GM23338 (cell line): ENCODE results near the gene ENDOV. TPM values are rescaled to one million over a fixed set of nuclear protein-coding genes. Genes with fewer than 3 reads are reported as not detected.

Source experiments
- ATAC-seq: fragments of 200-7000 bp; cut with Tn5 transposase; 3 replicates; pipeline ENCODE4 v1.9.1; 2020
- DNase-seq: peaks from one replicate; pipeline ENCODE4 v3.0.0-alpha.2; 2015; ENCODE audit warnings: low spot score
- H2AFZ ChIP-seq: fragments of 200-600 bp; sonication (generic); 2 replicates; pipeline ENCODE4 v1.8.0; 2016; ENCODE audit warnings: antibody characterized with exemption, mild to moderate bottlenecking, moderate library complexity
- H3F3A ChIP-seq: fragments of 200-600 bp; sonication (generic); replicated peaks from 2 replicates; pipeline ENCODE4 v1.8.0; 2017; ENCODE audit warnings: antibody characterized with exemption, mixed run types, low read depth
- H3K27ac ChIP-seq: fragments of 200-600 bp; sonication (generic); 2 replicates; pipeline ENCODE4 v1.6.1; 2016; ENCODE audit warnings: low read depth
- H3K27me3 ChIP-seq: fragments of 200-600 bp; sonication (generic); 2 replicates; pipeline ENCODE4 v1.8.0; 2016; ENCODE audit warnings: mild to moderate bottlenecking, mixed run types, moderate library complexity; ENCODE audit not compliant: insufficient read depth
- H3K36me3 ChIP-seq: fragments of 200-600 bp; sonication (generic); 2 replicates; pipeline ENCODE4 v1.8.0; 2016; ENCODE audit warnings: mild to moderate bottlenecking; ENCODE audit not compliant: insufficient read depth
- H3K4me1 ChIP-seq: fragments of 200-600 bp; sonication (generic); 2 replicates; pipeline ENCODE4 v1.8.0; 2016; ENCODE audit warnings: mild to moderate bottlenecking, moderate library complexity; ENCODE audit not compliant: insufficient read depth
- H3K4me2 ChIP-seq: fragments of 200-600 bp; sonication (generic); 2 replicates; pipeline ENCODE4 v1.7.1; 2017; ENCODE audit warnings: mixed run types
- H3K4me3 ChIP-seq: fragments of 200-600 bp; sonication (generic); 2 replicates; pipeline ENCODE4 v1.6.1; 2016; ENCODE audit warnings: mixed run types
- H3K79me2 ChIP-seq: fragments of 200-600 bp; sonication (generic); replicated peaks from 2 replicates; pipeline ENCODE4 v1.8.0; 2017; ENCODE audit warnings: mild to moderate bottlenecking; ENCODE audit not compliant: insufficient read depth
- H3K9me2 ChIP-seq: fragments of 200-600 bp; sonication (generic); 2 replicates; pipeline ENCODE4 v1.8.0; 2017; ENCODE audit not compliant: insufficient read depth
- H4K20me1 ChIP-seq: fragments of 200-600 bp; sonication (generic); replicated peaks from 2 replicates; pipeline ENCODE4 v1.8.0; 2017; ENCODE audit warnings: mild to moderate bottlenecking; ENCODE audit not compliant: insufficient read depth
- H3K27ac Mint-ChIP-seq: 2 replicates; pipeline ENCODE4 v1.8.0; 2020; ENCODE audit warnings: inconsistent platforms, mild to moderate bottlenecking, moderate library complexity, mixed read lengths
- H3K27me3 Mint-ChIP-seq: 3 replicates; pipeline ENCODE4 v1.8.0; 2022; ENCODE audit warnings: low read depth, mild to moderate bottlenecking, moderate library complexity, mixed read lengths, inconsistent platforms; ENCODE audit not compliant: insufficient read depth, poor library complexity
- H3K36me3 Mint-ChIP-seq: 3 replicates; pipeline ENCODE4 v1.8.0; 2021; ENCODE audit warnings: low read depth, mild to moderate bottlenecking, inconsistent platforms, moderate library complexity, mixed read lengths
- H3K4me1 Mint-ChIP-seq: 3 replicates; pipeline ENCODE4 v1.8.0; 2020; ENCODE audit warnings: mild to moderate bottlenecking, inconsistent platforms, mixed read lengths
- H3K4me3 Mint-ChIP-seq: 3 replicates; pipeline ENCODE4 v1.8.0; 2021; ENCODE audit warnings: moderate library complexity, mild to moderate bottlenecking, inconsistent platforms, mixed read lengths
- H3K9me3 Mint-ChIP-seq: 3 replicates; pipeline ENCODE4 v1.8.0; 2020; ENCODE audit warnings: moderate library complexity, mild to moderate bottlenecking, inconsistent platforms, mixed read lengths
- CREB1 ChIP-seq: fragments of 250-450 bp; sonication (Bioruptor Pico); IDR thresholded peaks from 2 replicates; pipeline ENCODE4 v1.5.0; 2020; ENCODE audit warnings: low read depth, mild to moderate bottlenecking, moderate library complexity
- EZH2 ChIP-seq: fragments of 200-600 bp; sonication (generic); IDR thresholded peaks from one replicate; pipeline ENCODE4 v1.8.0; 2017; ENCODE audit warnings: antibody characterized with exemption, mild to moderate bottlenecking, low read depth; ENCODE audit not compliant: unreplicated experiment
- JUNB ChIP-seq: IDR thresholded peaks from one replicate; pipeline ENCODE4 v1.6.1; 2016; ENCODE audit warnings: antibody characterized with exemption; ENCODE audit not compliant: unreplicated experiment
- NANOG ChIP-seq: IDR thresholded peaks from 2 replicates; pipeline ENCODE4 v1.6.1; 2016; ENCODE audit warnings: antibody characterized with exemption, borderline replicate concordance
- POLR2AphosphoS5 ChIP-seq: IDR thresholded peaks from 2 replicates; pipeline ENCODE4 v1.6.1; 2016; ENCODE audit warnings: antibody characterized with exemption, low read depth
- STAT1 ChIP-seq: IDR thresholded peaks from one replicate; pipeline ENCODE4 v1.6.1; 2016; ENCODE audit warnings: antibody characterized with exemption; ENCODE audit not compliant: unreplicated experiment
- ZNF114 ChIP-seq: fragments of 250-450 bp; sonication (Bioruptor Pico); IDR thresholded peaks from 2 replicates; pipeline ENCODE4 v1.5.0; 2020; ENCODE audit warnings: mild to moderate bottlenecking, moderate library complexity
- ZNF331 ChIP-seq: fragments of 250-450 bp; sonication (Bioruptor Pico); IDR thresholded peaks from 2 replicates; pipeline ENCODE4 v1.5.0; 2020; ENCODE audit warnings: low read depth, mild to moderate bottlenecking, moderate library complexity
- polyA plus RNA-seq: library from polyadenylated mRNA; unstranded; fragments of >200 nt; fragmentation: Nextera tagmentation; extraction: Ambion mirVana; gene quantifications from 2 replicates; pipeline ENCODE4 v1.2.1, GENCODE V29; 2016
- total RNA-seq: library from RNA; depleted of rRNA; stranded (reverse); fragments of >200 nt; shearing (Covaris generic); gene quantifications from 2 replicates; pipeline ENCODE4 v1.2.3, GENCODE V29; 2014
- TF ChIP-seq, protein P1 (sequence below): IDR thresholded peaks from 2 replicates; pipeline ENCODE4 v1.6.1; 2016; ENCODE audit warnings: antibody characterized with exemption
- TF ChIP-seq, protein P2 (sequence below), 2 experiments: fragments of 200-600 bp in 1 of 2; sonication (generic) in 1 of 2; conservative IDR thresholded peaks; 2 replicates each; pipeline versions ENCODE4 v1.5.1 to v1.6.1; 2016 to 2017; ENCODE audit warnings: antibody characterized with exemption in 2 of 2, low read depth in 2 of 2, mild to moderate bottlenecking in 2 of 2, moderate library complexity in 1 of 2
- TF ChIP-seq, protein P3 (sequence below): fragments of 250-450 bp; sonication (Bioruptor Pico); IDR thresholded peaks from 2 replicates; pipeline ENCODE4 v1.5.0; 2020; ENCODE audit warnings: mild to moderate bottlenecking, moderate library complexity

The ENDOV gene
- total and polyA plus RNA-seq, 2 experiments from 2014 or later = 11.5 to 16.1 TPM

DNA sequence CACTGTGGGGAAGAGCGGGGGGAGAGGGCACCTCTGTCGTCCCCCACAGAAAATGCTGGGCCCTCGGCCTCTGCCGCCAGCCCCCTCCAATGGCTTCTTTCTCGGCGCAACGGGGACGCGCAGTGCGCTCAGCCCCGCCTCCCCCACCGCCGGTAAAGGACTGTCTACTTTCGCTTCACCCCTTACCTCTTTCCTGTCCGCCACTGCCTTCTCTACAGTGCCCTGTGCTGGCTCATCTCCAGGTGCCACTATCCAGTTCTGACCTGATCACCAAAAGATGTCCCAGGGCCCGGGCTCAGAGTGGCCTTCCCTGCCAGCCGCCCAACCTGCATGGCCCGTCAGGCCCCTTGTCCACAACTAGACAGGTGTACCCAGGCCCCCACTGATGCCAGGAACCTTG is 7.3 kb downstream of the ENDOV start (continued):
- TF ChIP-seq, protein P1, sequence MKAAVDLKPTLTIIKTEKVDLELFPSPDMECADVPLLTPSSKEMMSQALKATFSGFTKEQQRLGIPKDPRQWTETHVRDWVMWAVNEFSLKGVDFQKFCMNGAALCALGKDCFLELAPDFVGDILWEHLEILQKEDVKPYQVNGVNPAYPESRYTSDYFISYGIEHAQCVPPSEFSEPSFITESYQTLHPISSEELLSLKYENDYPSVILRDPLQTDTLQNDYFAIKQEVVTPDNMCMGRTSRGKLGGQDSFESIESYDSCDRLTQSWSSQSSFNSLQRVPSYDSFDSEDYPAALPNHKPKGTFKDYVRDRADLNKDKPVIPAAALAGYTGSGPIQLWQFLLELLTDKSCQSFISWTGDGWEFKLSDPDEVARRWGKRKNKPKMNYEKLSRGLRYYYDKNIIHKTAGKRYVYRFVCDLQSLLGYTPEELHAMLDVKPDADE = no peak
- TF ChIP-seq JUNB (no peak), STAT1 (no peak), EZH2 (no peak)
- TF ChIP-seq, protein P2, sequence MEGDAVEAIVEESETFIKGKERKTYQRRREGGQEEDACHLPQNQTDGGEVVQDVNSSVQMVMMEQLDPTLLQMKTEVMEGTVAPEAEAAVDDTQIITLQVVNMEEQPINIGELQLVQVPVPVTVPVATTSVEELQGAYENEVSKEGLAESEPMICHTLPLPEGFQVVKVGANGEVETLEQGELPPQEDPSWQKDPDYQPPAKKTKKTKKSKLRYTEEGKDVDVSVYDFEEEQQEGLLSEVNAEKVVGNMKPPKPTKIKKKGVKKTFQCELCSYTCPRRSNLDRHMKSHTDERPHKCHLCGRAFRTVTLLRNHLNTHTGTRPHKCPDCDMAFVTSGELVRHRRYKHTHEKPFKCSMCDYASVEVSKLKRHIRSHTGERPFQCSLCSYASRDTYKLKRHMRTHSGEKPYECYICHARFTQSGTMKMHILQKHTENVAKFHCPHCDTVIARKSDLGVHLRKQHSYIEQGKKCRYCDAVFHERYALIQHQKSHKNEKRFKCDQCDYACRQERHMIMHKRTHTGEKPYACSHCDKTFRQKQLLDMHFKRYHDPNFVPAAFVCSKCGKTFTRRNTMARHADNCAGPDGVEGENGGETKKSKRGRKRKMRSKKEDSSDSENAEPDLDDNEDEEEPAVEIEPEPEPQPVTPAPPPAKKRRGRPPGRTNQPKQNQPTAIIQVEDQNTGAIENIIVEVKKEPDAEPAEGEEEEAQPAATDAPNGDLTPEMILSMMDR (conservative IDR thresholded peaks at IDR 0.05; ENCODE audit: low read depth in 2 of 2) = no peak

DNA sequence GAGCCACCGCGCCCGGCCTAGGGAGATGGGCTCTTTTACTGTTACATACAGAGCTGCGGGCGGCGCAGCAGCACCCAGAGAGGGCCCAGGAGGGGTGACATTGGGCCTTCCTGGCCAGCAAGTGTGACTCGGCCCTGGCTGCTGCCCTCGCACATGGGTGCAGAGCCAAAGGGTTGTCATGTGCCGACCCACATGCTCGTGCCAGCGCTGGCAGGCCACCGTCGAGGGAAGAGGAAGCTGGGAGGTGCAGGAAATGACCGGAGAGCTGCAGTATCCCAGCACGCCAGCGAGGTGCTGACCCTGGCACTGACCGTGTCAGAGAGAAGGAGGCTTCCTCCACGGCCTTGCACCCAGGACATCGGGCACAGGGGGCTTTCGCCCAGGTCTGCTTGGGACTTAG is 8.0 kb downstream of the ENDOV start:
- Mint-ChIP-seq H3K4me1 (peaks cover 4% of the 10 kb centered on the region), H3K36me3 (no peaks in the 10 kb centered on the region; the same call in 2 of the 3 replicates), H3K27me3 (peaks cover 12% of the 10 kb centered on the region), H3K9me3 (no peaks in the 10 kb centered on the region), H3K4me3 (no peak overlapping the region), H3K27ac (no peak overlapping the region)
- no peak for DNase-seq
- Histone ChIP-seq H2AFZ (no peak overlapping the region), H3K4me2 (no peak overlapping the region), H3F3A (no peaks in the 10 kb centered on the region), H3K27ac (no peak overlapping the region), H3K4me1 (no peaks in the 10 kb centered on the region), H3K4me3 (no peak overlapping the region), H3K36me3 (no peaks in the 10 kb centered on the region), H3K27me3 (no peaks in the 10 kb centered on the region), H3K9me2 (no peaks in the 10 kb centered on the region), H3K79me2 (no peaks in the 10 kb centered on the region), H4K20me1 (no peaks in the 10 kb centered on the region)
- no peak for ATAC-seq
- no peak for TF ChIP-seq ZNF331 (CRISPR knock-in tag)
- no peak for TF ChIP-seq EZH2
- no peak for TF ChIP-seq STAT1
- TF ChIP-seq, protein P2 (conservative IDR thresholded peaks at IDR 0.05; ENCODE audit: low read depth in 2 of 2) = no peak
- no peak for TF ChIP-seq ZNF114
- TF ChIP-seq, protein P3, sequence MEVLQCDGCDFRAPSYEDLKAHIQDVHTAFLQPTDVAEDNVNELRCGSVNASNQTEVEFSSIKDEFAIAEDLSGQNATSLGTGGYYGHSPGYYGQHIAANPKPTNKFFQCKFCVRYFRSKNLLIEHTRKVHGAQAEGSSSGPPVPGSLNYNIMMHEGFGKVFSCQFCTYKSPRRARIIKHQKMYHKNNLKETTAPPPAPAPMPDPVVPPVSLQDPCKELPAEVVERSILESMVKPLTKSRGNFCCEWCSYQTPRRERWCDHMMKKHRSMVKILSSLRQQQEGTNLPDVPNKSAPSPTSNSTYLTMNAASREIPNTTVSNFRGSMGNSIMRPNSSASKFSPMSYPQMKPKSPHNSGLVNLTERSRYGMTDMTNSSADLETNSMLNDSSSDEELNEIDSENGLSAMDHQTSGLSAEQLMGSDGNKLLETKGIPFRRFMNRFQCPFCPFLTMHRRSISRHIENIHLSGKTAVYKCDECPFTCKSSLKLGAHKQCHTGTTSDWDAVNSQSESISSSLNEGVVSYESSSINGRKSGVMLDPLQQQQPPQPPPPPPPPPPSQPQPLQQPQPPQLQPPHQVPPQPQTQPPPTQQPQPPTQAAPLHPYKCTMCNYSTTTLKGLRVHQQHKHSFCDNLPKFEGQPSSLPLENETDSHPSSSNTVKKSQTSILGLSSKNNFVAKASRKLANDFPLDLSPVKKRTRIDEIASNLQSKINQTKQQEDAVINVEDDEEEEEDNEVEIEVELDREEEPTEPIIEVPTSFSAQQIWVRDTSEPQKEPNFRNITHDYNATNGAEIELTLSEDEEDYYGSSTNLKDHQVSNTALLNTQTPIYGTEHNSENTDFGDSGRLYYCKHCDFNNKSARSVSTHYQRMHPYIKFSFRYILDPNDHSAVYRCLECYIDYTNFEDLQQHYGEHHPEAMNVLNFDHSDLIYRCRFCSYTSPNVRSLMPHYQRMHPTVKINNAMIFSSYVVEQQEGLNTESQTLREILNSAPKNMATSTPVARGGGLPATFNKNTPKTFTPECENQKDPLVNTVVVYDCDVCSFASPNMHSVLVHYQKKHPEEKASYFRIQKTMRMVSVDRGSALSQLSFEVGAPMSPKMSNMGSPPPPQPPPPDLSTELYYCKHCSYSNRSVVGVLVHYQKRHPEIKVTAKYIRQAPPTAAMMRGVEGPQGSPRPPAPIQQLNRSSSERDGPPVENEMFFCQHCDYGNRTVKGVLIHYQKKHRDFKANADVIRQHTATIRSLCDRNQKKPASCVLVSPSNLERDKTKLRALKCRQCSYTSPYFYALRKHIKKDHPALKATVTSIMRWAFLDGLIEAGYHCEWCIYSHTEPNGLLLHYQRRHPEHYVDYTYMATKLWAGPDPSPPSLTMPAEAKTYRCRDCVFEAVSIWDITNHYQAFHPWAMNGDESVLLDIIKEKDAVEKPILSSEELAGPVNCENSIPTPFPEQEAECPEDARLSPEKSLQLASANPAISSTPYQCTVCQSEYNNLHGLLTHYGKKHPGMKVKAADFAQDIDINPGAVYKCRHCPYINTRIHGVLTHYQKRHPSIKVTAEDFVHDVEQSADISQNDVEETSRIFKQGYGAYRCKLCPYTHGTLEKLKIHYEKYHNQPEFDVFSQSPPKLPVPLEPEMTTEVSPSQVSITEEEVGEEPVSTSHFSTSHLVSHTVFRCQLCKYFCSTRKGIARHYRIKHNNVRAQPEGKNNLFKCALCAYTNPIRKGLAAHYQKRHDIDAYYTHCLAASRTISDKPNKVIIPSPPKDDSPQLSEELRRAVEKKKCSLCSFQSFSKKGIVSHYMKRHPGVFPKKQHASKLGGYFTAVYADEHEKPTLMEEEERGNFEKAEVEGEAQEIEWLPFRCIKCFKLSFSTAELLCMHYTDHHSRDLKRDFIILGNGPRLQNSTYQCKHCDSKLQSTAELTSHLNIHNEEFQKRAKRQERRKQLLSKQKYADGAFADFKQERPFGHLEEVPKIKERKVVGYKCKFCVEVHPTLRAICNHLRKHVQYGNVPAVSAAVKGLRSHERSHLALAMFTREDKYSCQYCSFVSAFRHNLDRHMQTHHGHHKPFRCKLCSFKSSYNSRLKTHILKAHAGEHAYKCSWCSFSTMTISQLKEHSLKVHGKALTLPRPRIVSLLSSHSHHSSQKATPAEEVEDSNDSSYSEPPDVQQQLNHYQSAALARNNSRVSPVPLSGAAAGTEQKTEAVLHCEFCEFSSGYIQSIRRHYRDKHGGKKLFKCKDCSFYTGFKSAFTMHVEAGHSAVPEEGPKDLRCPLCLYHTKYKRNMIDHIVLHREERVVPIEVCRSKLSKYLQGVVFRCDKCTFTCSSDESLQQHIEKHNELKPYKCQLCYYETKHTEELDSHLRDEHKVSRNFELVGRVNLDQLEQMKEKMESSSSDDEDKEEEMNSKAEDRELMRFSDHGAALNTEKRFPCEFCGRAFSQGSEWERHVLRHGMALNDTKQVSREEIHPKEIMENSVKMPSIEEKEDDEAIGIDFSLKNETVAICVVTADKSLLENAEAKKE = no peak
- no peak for TF ChIP-seq POLR2AphosphoS5
- no peak for TF ChIP-seq CREB1
- TF ChIP-seq JUNB = no peak
- no peak for TF ChIP-seq NANOG
- TF ChIP-seq, protein P1 = no peak
